HG02623 (cell line): ENCODE data around the gene IFT81.
"Not testable (repeated sequence)": the region's sequence is repeated elsewhere in the genome, so short reads cannot be mapped to it uniquely, and the experiment has no call there.

ENCODE experiments used
- ATAC-seq: cut with Tn5 transposase; IDR thresholded peaks from one replicate; pipeline ENCODE4 v1.9.1; 2021; ENCODE audit warnings: moderate library complexity; ENCODE audit not compliant: unreplicated experiment

The IFT81 gene

GRCh38 chr12:110108309-110109036 is 15.7 kb upstream of the IFT81 start:
- no peak for ATAC-seq

GRCh38 chr12:110109037-110109836 is 14.9 kb upstream of the IFT81 start:
- ATAC-seq, result no peak

GRCh38 chr12:110109837-110110535 is 14.2 kb upstream of the IFT81 start:
- no peak for ATAC-seq

- ATAC-seq, result no peak
These were observed 12.5 kb upstream of the IFT81 start for GRCh38 chr12:110111476-110112334.

GRCh38 chr12:110112335-110112660 is 11.9 kb upstream of the IFT81 start:
- ATAC-seq, result no peak

- no peak for ATAC-seq
These were observed 9.6 kb upstream of the IFT81 start for GRCh38 chr12:110114528-110114937.

- ATAC-seq, result no peak
These were observed 8.5 kb upstream of the IFT81 start for GRCh38 chr12:110115675-110116074.

- no peak for ATAC-seq
These were observed 7.5 kb upstream of the IFT81 start for GRCh38 chr12:110116623-110117022.

GRCh38 chr12:110117210-110117609 is 6.9 kb upstream of the IFT81 start:
- not testable (repeated sequence) for ATAC-seq

- no peak for ATAC-seq
These were observed 6.0 kb upstream of the IFT81 start for GRCh38 chr12:110117956-110118685.

GRCh38 chr12:110122929-110123328 is 1.2 kb upstream of the IFT81 start:
- no peak for ATAC-seq

GRCh38 chr12:110123919-110124268 is 263 bp upstream of the IFT81 start:
- ATAC-seq, result peak; percentile 68

- no peak for ATAC-seq
These were observed 2.4 kb downstream of the IFT81 start for GRCh38 chr12:110126557-110126956.

GRCh38 chr12:110134691-110135411 is 10.7 kb downstream of the IFT81 start:
- no peak for ATAC-seq

- ATAC-seq, result no peak
These were observed 11.6 kb downstream of the IFT81 start for GRCh38 chr12:110135806-110136205.

GRCh38 chr12:110137786-110138185 is 13.6 kb downstream of the IFT81 start:
- ATAC-seq, result no peak

GRCh38 chr12:110141389-110141788 is 17.2 kb downstream of the IFT81 start:
- ATAC-seq, result no peak

- ATAC-seq, result no peak
These were observed 22.8 kb downstream of the IFT81 start for GRCh38 chr12:110146986-110147385.

- ATAC-seq, result no peak
These were observed 25.0 kb downstream of the IFT81 start for GRCh38 chr12:110149086-110149660.
